Mammary epithelial cell (primary cell): Measurements from ENCODE around the gene OR52D1.

Source experiments
- EZH2 ChIP-seq: IDR thresholded peaks from 2 replicates; pipeline ENCODE4 v1.6.1; 2012; ENCODE audit warnings: low read length, inconsistent platforms, borderline replicate concordance
- TF ChIP-seq, protein P1 (sequence below), 2 donors: IDR thresholded peaks in 1 of 2; conservative IDR thresholded peaks in 1 of 2; 2 replicates each; pipeline ENCODE4 v1.5.1; 2011 to 2012; ENCODE audit warnings: inconsistent platforms in 2 of 2, low read length in 2 of 2, mild to moderate bottlenecking in 2 of 2, control low read depth in 1 of 2, low read depth in 1 of 2; ENCODE audit not compliant: insufficient read depth in 1 of 2; ENCODE audit errors: extremely low read depth in 1 of 2

- no peak for TF ChIP-seq EZH2
- TF ChIP-seq, protein P1, sequence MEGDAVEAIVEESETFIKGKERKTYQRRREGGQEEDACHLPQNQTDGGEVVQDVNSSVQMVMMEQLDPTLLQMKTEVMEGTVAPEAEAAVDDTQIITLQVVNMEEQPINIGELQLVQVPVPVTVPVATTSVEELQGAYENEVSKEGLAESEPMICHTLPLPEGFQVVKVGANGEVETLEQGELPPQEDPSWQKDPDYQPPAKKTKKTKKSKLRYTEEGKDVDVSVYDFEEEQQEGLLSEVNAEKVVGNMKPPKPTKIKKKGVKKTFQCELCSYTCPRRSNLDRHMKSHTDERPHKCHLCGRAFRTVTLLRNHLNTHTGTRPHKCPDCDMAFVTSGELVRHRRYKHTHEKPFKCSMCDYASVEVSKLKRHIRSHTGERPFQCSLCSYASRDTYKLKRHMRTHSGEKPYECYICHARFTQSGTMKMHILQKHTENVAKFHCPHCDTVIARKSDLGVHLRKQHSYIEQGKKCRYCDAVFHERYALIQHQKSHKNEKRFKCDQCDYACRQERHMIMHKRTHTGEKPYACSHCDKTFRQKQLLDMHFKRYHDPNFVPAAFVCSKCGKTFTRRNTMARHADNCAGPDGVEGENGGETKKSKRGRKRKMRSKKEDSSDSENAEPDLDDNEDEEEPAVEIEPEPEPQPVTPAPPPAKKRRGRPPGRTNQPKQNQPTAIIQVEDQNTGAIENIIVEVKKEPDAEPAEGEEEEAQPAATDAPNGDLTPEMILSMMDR (conservative IDR thresholded peaks at IDR 0.05 in 1 of 2, IDR thresholded peaks at IDR 0.05 in 1 of 2; ENCODE audit: extremely low read depth in 1 of 2, insufficient read depth in 1 of 2, low read depth in 1 of 2, low read length in 2 of 2) = no peak
These were observed 16.0 kb downstream of the OR52D1 start for GRCh38 chr11:5504403-5504921.
